ENCODE results near the gene MNX1.

DNA sequence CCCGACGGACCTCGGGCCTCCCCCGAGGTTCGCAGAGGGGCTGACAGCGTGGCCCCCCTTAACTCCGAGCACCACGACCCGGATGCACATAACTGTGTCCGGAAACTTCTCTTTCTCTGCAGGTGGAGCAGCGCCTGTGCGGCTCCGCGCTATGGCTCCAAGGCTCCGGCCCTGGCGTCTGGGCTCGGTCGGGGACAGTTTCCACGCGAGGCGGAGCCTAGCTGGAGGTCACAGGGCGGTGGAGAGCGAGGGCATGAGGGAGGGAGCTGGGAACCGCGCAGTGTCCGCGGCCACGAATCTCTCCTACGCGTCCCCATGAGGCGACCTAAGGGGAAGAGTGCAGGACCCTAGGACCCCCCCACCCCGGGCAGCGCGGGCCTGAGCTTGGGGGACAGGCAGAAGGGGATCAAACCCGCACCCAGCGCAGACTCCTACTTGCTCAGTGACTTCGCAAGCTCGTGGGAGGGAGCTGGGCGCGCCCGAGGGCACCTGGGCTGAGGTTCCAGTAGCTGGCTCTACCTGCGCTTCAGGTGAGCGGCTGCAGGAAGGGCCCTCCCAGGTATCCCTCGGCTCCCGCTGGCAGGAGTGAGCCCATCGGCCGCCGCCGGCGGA, 8.6 kb upstream of the MNX1 start:
- TF ChIP-seq POLR2AphosphoS5 (IDR thresholded peaks at IDR 0.05) = no peak
- TF ChIP-seq, protein P1, sequence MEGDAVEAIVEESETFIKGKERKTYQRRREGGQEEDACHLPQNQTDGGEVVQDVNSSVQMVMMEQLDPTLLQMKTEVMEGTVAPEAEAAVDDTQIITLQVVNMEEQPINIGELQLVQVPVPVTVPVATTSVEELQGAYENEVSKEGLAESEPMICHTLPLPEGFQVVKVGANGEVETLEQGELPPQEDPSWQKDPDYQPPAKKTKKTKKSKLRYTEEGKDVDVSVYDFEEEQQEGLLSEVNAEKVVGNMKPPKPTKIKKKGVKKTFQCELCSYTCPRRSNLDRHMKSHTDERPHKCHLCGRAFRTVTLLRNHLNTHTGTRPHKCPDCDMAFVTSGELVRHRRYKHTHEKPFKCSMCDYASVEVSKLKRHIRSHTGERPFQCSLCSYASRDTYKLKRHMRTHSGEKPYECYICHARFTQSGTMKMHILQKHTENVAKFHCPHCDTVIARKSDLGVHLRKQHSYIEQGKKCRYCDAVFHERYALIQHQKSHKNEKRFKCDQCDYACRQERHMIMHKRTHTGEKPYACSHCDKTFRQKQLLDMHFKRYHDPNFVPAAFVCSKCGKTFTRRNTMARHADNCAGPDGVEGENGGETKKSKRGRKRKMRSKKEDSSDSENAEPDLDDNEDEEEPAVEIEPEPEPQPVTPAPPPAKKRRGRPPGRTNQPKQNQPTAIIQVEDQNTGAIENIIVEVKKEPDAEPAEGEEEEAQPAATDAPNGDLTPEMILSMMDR (IDR thresholded peaks at IDR 0.05) = no peak
